ENCODE data around the gene SMIM5.
"Not testable (repeated sequence)": the region's sequence is repeated elsewhere in the genome, so short reads cannot be mapped to it uniquely, and the experiment has no call there.

Gene SMIM5, protein sequence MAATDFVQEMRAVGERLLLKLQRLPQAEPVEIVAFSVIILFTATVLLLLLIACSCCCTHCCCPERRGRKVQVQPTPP

DNA sequence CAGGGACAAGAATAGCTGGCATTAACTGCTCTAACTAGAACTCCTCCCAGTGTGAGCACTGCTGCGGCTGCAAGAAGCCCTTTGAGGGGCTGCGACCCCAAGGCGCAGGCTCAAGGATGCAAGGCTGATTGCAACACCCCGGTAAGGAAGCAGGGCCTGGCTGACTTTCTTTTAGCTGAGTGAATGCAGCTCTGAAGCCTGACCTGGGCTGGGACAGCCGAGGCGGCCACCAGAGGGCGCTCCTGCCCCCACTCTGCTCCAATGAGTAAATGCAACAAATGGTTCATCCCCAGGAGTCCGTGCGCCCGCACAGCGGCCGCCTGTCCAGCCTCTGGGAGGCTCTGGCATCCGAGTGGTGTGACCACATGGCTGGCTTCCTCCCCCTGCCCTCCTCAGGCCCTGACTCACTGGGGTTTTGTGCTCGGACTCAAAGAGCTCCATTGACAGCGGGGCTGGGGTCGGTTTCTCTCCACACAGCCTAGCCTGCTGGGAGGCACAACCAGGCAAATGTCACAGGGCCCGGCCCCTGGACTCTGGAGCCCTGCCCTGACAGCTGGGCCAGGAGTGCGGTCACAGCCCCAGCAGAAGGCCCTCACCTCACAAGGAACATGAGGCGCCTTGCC lies at the start of gene SMIM5:
TSS of gene SMIM5 (plus strand) at position 572 of the 623 bp plus-strand sequence. CDS start 6,768 bp downstream, outside the sequence.
- peak; percentile 32 to 38 for DNase-seq (ENCODE audit: low read depth in 2 of 2)

DNA sequence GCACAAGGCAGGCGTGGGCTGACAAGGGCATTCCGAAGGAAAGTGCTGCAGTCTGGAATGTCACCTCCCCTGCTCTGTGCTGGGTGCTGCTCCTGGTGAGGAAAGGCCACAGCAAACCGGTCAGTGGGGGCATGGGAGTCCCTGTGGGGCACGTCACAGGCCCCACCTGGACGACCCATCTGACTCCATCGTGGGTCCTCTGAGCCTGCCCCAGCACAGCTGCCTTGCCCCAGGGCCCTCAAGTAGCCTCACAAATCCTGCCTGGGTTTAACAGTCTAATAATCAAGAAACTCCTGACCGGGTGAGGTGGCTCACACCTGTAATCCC lies 48.4 kb upstream of the SMIM5 start:
- DNase-seq (ENCODE audit: low read depth in 2 of 2) = no peak

DNA sequence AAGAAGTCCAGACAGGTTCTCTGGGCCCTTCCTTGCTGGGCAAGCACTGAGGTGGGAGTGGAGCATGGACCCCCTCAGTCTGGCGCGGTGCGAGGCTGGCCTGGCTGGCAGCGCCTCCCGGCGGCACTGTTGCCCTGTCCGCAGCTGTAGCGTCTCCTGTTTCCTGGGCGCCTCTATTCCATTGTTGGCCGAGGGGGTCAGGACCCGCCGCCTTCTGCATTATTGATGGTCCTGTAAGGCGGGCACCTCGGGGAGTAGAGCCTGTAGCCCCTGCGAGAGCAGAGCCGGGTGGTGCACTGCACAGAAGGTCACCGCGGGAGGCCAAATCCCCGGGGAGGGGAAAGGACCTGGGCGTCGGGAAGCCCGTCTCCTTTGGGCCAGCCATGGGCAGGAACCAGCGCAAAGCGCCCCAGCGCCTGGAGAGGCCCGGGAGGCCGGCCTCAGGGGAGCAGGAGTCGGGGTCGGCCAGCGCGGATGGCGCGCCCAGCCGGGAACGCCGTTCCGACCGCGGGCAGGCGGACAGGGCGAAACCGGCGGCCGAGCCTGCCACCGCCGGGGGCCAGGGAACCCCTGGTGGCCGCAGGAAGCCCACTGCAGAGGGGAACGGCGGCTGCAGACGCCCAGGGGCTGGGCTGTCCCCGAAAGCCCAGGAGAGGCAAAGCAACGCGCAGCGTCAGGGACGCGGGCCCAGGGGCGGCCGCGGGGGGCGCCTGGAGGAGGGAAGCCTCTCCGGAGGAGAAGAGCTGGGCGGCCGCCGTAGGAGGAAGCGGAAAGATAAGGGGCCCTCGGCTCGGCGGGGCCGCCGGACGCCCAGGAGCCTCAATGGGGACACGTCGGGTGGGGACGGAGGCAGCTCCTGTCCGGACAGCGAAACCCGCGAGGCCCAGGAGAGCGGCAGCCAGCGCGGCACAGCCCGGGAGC lies 45.3 kb upstream of the SMIM5 start, which contains the start of gene MYO15B:
TSS of gene MYO15B (plus strand) at position 126 of the 921 bp plus-strand sequence. CDS start at position 384, 258 bp downstream.
- peak in 1 of 2 experiments; percentile 5 for DNase-seq (ENCODE audit: low read depth in 2 of 2)

DNA sequence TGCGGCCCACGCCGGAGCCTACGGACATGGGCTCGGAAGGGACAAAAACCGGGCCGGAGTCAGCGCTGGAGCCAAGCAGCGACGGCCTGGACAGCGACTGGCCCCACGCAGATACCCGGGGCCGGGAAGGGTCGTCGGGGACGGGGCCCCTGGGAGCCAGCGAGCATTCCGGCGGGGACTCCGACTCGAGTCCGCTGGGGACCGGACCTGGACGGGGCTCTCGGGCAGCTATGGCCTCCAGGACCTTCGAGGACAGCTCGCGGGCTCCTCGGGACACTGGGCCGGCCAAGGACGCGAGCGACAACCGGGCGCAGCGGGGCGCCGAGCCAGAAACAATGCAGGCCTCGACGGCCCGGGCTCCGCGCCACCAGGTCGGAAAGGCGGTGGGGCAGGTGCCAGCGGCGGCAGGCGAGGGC lies 44.6 kb upstream of the SMIM5 start:
- no peak for DNase-seq (ENCODE audit: low read depth in 2 of 2)

DNA sequence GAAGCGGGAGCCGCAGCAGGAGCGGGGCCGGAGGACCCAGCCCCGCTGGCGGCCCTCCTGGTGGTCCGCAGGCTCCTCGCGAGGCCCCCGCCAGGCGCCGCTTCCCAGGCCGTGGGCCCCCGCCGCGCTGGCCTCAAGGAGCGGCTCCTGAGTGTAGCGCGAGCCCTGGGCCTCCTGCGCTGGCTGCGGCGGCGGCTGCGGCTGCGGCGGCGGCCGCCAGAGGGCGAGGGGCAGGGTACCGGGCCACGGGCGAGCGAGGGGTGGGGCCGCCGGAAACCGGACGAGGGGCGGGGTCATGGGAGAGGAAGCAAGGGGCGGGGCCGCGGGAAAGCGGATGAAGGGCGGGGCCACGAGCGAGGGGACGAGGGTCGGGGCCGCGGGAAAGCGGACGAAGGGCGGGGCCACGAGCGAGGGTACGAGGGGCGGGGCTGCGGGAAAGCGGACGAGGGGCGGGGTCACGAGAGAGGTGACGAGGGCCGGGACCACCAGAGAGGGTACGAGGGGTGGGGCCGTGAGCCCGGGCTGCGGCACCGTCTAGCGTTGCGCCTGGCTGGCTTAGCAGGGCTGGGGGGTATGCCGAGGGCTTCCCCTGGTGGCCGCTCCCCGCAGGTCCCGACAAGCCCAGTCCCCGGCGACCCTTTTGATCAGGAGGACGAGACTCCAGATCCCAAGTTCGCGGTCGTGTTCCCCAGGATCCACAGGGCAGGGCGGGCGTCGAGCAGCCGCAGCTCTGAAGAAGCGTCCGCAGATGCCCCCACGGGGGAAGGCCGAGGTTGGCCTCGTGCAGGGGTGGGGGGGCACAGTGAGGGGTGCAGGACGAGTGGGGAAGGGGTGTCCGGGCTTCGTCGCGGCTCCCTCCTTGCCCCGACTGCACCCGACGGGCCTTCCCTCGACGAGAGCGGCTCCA lies 44.0 kb upstream of the SMIM5 start:
- peak; percentile 64 to 67 for DNase-seq (ENCODE audit: low read depth in 2 of 2)

DNA sequence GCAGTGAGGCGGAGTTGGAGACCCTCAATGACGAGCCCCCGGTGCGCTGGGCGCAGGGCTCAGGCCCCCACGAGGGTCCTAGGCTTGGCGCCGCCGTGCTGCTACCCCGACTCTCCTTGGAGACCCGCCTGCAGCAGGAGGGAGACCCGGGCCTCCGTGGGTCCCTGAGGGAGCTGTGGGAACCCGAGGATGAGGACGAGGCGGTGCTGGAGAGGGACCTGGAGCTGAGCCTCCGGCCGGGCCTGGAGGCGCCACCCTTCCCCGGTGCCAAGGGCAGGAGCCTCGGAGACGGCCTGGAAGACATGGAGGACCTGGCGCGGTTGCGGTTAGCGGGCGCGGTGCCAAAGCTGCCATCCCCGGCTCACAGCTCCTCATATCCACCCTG lies 43.3 kb upstream of the SMIM5 start:
- DNase-seq (ENCODE audit: low read depth in 2 of 2) = no peak

DNA sequence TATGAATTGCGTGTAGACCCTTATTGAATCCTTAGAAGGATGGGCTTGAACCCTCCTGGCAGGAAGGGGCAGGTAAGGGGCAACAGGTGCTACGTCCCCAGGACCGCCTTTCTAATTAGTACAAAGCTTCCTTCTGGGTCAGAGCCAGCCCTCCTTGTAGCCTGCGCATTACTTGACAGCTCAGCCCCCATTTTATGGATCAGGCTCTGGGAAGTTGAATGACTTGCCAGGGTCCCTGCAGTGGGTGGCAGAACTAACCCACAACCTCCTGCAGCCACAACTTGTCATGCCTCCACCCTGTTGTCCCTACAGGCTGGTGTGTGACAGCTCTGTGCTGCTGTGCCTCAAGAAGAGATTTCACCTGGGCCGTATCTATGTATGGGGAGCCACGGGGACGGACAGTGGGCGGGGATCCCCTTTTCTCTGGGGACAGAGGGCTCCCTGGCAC lies 42.9 kb upstream of the SMIM5 start:
- DNase-seq (ENCODE audit: low read depth in 2 of 2) = no peak

DNA sequence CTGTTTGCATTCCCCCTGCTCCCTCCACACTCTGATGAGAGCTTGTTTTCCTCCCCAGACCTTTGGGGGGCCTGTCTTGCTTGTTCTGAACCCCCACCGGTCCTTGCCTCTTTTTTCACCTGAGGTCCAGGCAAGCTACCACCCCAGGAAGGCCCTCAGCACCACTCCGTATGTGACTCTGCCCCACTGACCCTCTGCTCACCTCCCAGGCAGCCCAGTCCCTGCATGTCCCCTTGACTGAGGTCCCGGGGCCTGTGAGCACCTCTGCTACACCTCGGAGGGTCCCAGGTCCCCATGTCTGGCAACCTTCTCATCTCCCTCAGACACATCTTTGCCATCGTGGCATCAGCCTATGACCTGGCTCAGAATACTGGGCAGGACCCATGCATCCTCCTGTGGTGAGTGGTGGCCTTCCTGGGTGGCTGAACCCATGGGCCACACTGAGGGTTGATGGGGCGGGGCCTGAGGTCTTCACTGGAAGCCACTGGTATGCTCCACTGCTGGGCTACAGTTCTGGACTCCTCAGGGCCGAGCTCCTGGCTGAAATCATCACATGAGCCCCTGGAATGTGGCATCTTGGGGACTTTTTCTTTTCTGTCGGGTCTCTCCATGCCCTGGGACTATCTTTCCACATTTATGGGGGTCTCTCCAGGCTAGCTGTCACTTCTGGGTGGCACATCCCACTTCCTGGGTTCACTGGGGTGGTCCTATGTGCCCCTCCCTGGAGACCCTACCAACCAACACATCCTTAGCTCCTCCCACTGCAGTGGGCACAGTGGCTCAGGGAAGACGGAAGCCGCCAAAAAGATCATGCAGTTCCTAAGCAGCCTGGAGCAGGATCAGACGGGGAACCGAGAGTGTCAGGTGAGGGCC lies 42.1 kb upstream of the SMIM5 start:
- DNase-seq (ENCODE audit: low read depth in 2 of 2) = no peak

DNA sequence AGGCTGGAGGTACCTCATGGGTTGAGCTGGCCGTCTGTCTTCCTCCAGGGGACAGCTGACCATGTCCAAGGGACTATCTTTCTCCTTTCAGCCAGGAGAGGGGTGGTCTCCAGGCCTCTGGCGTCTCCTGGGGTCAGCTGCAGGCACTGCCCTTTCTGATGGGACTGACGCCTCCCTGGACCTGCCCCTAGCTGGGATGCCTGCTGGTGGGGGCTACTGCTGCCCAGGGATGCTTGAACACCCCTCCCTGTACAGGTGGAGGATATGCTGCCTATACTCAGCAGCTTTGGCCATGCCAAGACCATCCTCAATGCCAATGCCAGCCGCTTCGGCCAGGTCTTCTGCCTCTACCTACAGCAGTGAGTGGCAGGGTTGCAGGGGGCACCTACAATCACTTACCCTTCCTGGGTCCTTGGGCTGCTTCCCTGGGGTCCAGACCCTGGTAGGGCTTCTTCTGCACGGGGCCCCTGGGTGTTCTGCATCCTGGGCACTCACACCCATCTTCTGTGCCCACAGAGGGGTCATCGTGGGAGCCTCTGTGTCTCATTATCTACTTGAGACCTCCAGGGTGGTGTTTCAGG lies 41.4 kb upstream of the SMIM5 start:
- DNase-seq (ENCODE audit: low read depth in 2 of 2) = no peak

DNA sequence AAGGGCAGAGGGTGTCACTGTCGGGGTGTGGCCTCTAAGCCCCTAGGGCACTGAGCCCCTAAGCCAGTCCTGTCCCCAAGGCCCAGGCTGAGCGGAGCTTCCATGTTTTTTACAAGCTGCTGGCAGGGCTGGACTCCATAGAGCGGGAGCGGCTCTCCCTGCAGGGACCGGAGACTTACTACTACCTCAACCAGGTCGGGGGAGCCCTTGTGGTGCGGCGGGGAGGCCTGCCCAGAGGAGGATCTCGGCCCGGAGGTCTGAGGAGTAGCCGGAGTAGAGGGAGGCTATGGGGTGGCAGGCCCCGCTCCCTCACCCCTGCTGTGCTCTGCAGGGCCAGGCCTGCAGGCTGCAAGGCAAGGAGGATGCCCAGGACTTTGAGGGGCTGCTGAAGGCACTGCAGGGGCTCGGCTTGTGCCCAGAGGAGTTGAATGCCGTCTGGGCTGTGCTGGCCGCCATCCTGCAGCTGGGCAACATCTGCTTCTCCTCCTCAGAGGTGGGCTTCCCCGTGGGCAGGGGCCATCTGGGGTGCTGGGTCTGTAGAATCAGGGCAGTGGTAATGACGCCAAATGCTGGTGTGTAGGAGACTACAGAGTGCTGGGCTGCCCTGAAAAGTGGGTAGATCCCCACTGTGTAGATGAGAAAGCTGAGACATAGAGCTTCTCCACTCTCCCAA lies 40.8 kb upstream of the SMIM5 start:
- DNase-seq (ENCODE audit: low read depth in 2 of 2) = no peak

DNA sequence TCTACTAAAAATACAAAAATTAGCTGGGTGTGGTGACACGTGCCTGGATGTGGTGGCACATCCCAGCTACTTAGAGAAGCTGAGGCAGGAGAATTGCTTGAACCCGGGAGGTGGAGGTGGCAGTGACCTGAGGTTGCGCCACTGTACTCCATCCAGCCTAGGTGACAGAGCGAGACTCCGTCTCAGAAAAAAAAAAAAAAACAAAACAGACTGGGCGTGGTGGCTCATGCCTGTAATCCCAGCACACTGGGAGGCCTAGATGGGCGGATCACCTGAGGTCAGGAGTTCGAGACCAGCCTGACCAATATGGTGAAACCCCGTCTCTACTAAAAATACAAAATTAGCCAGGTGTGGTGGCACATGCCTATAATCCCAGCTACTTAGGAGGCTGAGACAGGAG lies 39.8 kb upstream of the SMIM5 start:
- not testable (repeated sequence) for DNase-seq (ENCODE audit: low read depth in 2 of 2)

DNA sequence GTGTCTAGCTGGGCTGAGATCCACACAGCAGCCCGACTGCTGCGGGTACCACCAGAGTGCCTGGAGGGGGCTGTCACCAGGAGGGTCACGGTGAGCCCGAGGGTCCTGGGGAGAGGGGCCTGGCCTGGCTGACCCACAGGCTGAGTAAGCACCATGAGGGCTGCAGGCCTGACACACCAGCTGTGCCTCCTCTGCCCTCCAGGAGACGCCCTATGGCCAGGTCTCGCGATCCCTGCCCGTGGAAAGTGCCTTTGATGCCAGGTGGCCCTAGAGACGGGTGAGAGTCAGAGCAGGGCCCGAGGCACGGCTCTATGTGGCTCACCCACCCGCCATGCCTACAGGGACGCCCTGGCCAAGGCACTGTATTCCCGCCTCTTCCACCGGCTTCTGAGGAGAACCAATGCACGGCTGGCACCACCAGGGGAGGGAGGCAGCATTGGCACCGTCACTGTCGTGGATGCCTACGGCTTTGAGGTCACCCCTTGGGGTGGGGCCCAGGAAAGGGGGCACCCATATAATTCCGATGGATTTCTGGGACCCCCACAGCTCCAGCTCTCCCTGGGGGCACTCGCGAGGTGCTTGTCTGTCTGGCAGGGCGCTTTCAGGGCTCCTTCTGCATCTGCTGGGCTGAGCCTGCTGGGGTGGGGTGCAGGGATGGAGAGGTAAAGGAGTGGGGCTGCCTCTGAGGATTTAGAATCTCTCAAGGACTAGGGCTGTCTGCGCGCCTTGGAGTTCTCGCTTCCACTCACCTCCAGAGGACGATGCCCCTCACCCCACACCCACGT lies 38.5 kb upstream of the SMIM5 start:
- DNase-seq (ENCODE audit: low read depth in 2 of 2) = no peak

DNA sequence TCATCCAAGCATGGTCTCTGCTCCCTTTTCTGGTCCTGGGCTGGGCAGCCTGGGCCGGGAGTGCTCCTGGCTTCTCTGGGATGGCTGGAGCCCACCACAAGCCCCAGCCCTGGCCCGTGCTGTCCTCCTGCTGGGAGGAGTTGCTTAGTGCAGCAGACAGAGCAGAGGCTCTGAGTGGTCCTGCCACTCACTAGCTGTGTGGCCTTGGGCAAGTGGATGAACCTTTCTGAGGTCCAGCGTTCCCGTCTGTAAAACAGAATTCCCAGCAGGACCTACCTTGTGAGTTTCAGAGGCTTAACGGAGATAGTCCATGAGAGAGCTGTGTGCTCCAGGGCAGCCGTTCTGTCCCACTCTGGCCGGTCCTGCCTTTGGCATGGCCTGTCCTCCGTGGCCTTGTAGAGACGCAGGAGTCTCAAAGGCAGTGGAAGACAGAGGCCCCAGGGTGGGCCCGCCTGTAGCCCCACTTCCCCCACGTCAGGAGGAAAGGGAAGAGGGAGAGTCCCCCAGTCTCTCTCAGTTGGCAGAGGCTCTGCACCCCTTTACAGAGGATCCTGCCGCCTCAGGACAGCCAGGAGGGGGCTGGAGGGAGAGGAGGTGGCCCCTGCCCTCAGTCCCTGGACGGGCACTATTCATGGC lies 37.8 kb upstream of the SMIM5 start:
- no peak for DNase-seq (ENCODE audit: low read depth in 2 of 2)

DNA sequence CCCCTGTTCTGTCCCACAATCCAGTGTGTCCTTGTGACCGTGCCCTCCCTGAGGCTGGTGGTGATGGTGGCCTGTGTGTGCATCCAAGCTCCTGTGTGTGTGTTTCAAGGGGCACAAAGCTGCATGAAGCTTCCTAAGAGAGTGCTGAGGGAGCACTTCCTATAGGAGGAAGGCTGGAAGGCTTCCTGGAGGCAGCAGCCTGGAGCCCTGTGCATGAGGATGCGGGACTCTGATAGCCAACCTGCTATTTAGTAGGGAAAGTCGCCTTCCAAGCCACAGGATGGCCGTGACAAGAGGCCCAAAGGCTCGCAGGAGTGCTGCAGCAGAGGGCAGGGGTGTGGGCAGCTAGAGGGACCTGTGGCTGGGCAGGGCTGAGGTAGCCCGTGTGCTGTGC lies 37.3 kb upstream of the SMIM5 start:
- no peak for DNase-seq (ENCODE audit: low read depth in 2 of 2)

DNA sequence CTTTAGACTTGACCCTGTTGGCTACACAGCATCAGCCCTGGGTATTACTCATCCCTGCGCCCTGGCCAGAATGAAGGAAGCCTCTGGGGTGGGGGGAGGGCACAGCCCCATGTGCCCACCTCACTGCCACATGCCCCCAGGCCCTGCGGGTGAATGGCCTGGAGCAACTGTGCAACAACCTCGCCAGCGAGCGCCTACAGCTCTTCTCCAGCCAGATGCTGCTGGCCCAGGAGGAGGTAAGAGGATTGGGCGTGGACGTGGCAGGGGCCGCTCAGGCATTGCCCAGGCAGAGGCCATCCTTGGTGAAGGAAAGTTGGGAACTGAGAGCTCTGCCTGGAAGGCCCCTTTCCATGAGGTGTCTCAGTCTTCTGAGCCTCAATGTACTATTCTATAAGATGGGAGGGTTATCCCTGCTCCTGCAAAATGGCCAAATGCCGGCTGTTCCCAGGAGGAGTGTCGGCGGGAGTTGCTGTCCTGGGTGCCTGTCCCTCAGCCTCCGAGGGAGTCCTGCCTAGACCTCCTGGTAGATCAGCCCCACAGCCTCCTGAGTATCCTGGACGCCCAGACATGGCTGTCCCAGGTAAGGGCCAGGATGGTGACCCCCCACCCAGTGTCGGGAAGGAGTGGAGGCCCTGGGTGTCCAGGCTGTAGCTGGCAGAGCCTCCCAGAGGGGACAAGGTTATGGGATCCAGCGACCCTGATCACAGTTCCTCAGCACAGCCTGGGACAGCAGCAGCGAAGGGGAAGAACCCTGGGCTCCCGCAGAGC lies 36.7 kb upstream of the SMIM5 start:
- no peak for DNase-seq (ENCODE audit: low read depth in 2 of 2)

DNA sequence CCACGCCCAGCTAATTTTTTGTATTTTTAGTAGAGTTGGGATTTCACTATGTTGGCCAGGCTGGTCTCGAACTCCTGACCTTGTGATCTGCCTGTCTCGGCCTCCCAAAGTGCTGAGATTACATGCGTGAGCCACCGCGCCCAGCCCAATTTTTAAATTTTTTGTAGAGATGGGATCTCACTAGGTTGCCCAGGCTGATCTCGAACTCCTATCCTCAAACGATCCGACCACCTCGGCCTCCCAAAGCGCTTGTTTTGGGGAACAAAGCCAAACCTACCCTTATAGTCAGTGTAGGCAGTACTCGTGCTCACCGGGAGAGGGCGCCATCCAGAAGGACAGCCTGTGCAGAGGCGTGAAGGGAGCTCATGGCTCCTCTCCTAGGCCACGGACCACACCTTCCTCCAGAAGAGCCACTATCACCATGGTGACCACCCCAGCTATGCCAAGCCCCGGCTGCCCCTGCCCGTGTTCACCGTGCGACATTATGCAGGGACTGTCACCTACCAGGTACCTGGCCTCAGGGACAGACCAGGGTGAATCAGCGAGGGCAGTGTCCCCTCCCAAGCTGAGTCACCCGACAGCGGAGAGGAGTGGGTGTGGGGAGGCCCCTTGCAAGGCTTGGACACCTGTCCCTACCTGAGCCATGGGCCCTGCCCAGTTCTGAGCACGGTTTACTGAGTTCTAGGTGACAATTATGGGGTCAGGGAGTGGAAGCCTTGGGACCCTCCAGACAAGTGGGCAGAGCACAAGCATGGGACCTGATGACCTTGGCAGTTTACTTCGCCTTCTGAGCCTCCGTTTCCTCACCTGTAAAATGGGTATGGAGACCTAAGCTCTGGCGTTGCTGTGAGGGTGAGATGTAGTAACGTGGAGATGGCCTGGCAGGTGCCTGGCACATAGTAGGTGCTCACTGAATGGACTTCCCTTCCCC lies 31.9 kb upstream of the SMIM5 start:
- DNase-seq (ENCODE audit: low read depth in 2 of 2) = no peak

DNA sequence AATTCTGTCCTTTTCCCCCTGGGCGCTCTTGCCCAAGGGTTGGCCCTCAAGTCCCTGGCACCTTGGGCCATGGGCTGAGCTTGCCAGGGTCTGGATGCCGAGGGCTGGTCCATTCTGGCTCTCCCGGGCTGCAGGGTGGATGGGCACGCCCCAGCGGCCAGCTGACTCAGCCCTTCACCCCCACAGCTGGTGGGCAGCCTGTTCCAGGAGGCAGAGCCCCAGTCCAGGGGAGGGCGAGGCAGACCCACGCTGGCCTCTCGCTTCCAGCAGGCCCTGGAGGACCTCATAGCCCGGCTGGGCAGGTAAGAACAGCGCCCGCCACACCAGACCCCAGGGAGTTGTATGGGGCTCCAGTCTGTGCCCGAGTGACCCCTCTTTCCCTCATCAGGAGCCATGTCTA lies 30.6 kb upstream of the SMIM5 start:
- no peak for DNase-seq (ENCODE audit: low read depth in 2 of 2)
